ENCODE data around the gene GATM. TPM values are rescaled to one million over a fixed set of nuclear protein-coding genes. Genes with fewer than 3 reads are reported as not detected.
A peak's percentile ranks its signal among the peaks of the same experiment; 100 is the strongest.
"Not testable (repeated sequence)": the region's sequence is repeated elsewhere in the genome, so short reads cannot be mapped to it uniquely, and the experiment has no call there.

The GATM gene
- total RNA-seq, 2 donors from 2014 or later, result 35.2 to 83.4 TPM

GRCh38 chr15:45319472-45320214, 58.7 kb downstream of the GATM start:
- Histone ChIP-seq H3K4me3 (ENCODE audit: low read length) (no peak overlapping the region), H3K4me1 (ENCODE audit: control insufficient read depth, insufficient read depth, low read length) (peaks cover 3% of the 10 kb centered on the region), H3K9ac (ENCODE audit: extremely low read depth, low read length, poor library complexity, severe bottlenecking) (no peak overlapping the region), H3K27me3 (ENCODE audit: control insufficient read depth, insufficient read depth, low read length, poor library complexity, severe bottlenecking) (no peaks in the 10 kb centered on the region), H3K36me3 (ENCODE audit: control insufficient read depth, insufficient read depth, low read length) (no peaks in the 10 kb centered on the region), H3K9me3 (ENCODE audit: control insufficient read depth, low read length) (peaks cover 13% of the 10 kb centered on the region), H3K27ac (ENCODE audit: low read depth, low read length) (no peak overlapping the region)
- DNase-seq, result no peak
- H3K27ac Mint-ChIP-seq, result no peak overlapping the region
- no peaks in the 10 kb centered on the region for H3K36me3 Mint-ChIP-seq (ENCODE audit: low read depth)
- H3K4me3 Mint-ChIP-seq, result no peak overlapping the region
- H3K27me3 Mint-ChIP-seq (ENCODE audit: insufficient read depth), result peaks cover 3% of the 10 kb centered on the region
- TF ChIP-seq CTCF (conservative IDR thresholded peaks at IDR 0.05), result no peak
- 93 to 94% methylated on average over 2 to 6 of the region's 7 CpGs for WGBS, 2 experiments (ENCODE audit: insufficient coverage in 1 of 2, insufficient read length in 1 of 2)
- H3K9me3 Mint-ChIP-seq, result peaks cover 15% of the 10 kb centered on the region
- H3K4me1 Mint-ChIP-seq, result peaks cover 8% of the 10 kb centered on the region

GRCh38 chr15:45314960-45315359, 63.4 kb downstream of the GATM start:
- H3K36me3 Mint-ChIP-seq (ENCODE audit: low read depth), result no peaks in the 10 kb centered on the region
- H3K36me3 ChIP-seq (ENCODE audit: control insufficient read depth, insufficient read depth, low read length), result no peaks in the 10 kb centered on the region
- no peak overlapping the region for H3K27ac ChIP-seq (ENCODE audit: low read depth, low read length)
- H3K9me3 Mint-ChIP-seq, result peaks cover 10% of the 10 kb centered on the region
- peak overlapping the region; percentile 9 for H3K4me3 Mint-ChIP-seq
- H3K27ac Mint-ChIP-seq, result no peak overlapping the region
- no peak overlapping the region for H3K4me3 ChIP-seq (ENCODE audit: low read length)
- peaks cover 9% of the 10 kb centered on the region for H3K27me3 Mint-ChIP-seq (ENCODE audit: insufficient read depth)
- peaks cover 3% of the 10 kb centered on the region for H3K9me3 ChIP-seq (ENCODE audit: control insufficient read depth, low read length)
- peak; percentile 68 for TF ChIP-seq CTCF (conservative IDR thresholded peaks at IDR 0.05)
- DNase-seq, result peak; percentile 84
- H3K27me3 ChIP-seq (ENCODE audit: control insufficient read depth, insufficient read depth, low read length, poor library complexity, severe bottlenecking), result no peaks in the 10 kb centered on the region
- H3K4me1 ChIP-seq (ENCODE audit: control insufficient read depth, insufficient read depth, low read length), result no peaks in the 10 kb centered on the region
- H3K4me1 Mint-ChIP-seq, result peaks cover 7% of the 10 kb centered on the region
- H3K9ac ChIP-seq (ENCODE audit: extremely low read depth, low read length, poor library complexity, severe bottlenecking), result no peak overlapping the region
- WGBS, 2 experiments (ENCODE audit: insufficient coverage in 1 of 2, insufficient read length in 1 of 2), result 88 to 89% methylated on average over 13 of the region's 13 CpGs

GRCh38 chr15:45314117-45314516, 64.2 kb downstream of the GATM start:
- 92 to 98% methylated on average over 10 to 31 of the region's 31 CpGs for WGBS, 2 experiments (ENCODE audit: insufficient coverage in 1 of 2, insufficient read length in 1 of 2)
- not testable (repeated sequence) for H3K4me1 Mint-ChIP-seq

More at GRCh38 chr15:45314117-45314516, 64.2 kb downstream of the GATM start:
- H3K9me3 Mint-ChIP-seq, result peaks cover 10% of the 10 kb centered on the region
- not testable (repeated sequence) for H3K27ac Mint-ChIP-seq; H3K4me1 ChIP-seq (ENCODE audit: control insufficient read depth, insufficient read depth, low read length); H3K4me3 ChIP-seq (ENCODE audit: low read length); H3K9me3 ChIP-seq (ENCODE audit: control insufficient read depth, low read length); DNase-seq; H3K36me3 Mint-ChIP-seq (ENCODE audit: low read depth); H3K36me3 ChIP-seq (ENCODE audit: control insufficient read depth, insufficient read depth, low read length); H3K27me3 ChIP-seq (ENCODE audit: control insufficient read depth, insufficient read depth, low read length, poor library complexity, severe bottlenecking); H3K27ac ChIP-seq (ENCODE audit: low read depth, low read length); H3K27me3 Mint-ChIP-seq (ENCODE audit: insufficient read depth); H3K4me3 Mint-ChIP-seq; H3K9ac ChIP-seq (ENCODE audit: extremely low read depth, low read length, poor library complexity, severe bottlenecking)

Other genes with a start within 250 kb of the GATM start
- under 1 TPM; 0.86 to 0.99 TPM for gene DUOXA1, start 248.7 kb downstream of the GATM start, total RNA-seq
- gene DUOX1, start 248.6 kb downstream of the GATM start, total RNA-seq, result 1 to 10 TPM; 1.2 to 1.9 TPM
- 10 to 100 TPM; 42.0 to 53.8 TPM for gene SHF, start 190.6 kb downstream of the GATM start, total RNA-seq
- 1 to 10 TPM; 3.8 to 4.4 TPM for gene SLC28A2, start 126.3 kb downstream of the GATM start, total RNA-seq
- 1 to 10 TPM in 1 of 2 donors, under 1 TPM in 1; 0.53 to 1.2 TPM for gene SLC30A4, start 144.2 kb upstream of the GATM start, total RNA-seq
- gene BLOC1S6, start 208.8 kb upstream of the GATM start, total RNA-seq, result 10 to 100 TPM; 43.3 to 46.8 TPM